GM23338 (cell line): Measurements from ENCODE around the gene TENT5C. TPM values are rescaled to one million over a fixed set of nuclear protein-coding genes. Genes with fewer than 3 reads are reported as not detected.

Experiments used
- ATAC-seq: fragments of 200-7000 bp; cut with Tn5 transposase; 3 replicates; pipeline ENCODE4 v1.9.1; 2020
- DNase-seq: peaks from one replicate; pipeline ENCODE4 v3.0.0-alpha.2; 2015; ENCODE audit warnings: low spot score
- H2AFZ ChIP-seq: fragments of 200-600 bp; sonication (generic); 2 replicates; pipeline ENCODE4 v1.8.0; 2016; ENCODE audit warnings: antibody characterized with exemption, mild to moderate bottlenecking, moderate library complexity
- H3F3A ChIP-seq: fragments of 200-600 bp; sonication (generic); replicated peaks from 2 replicates; pipeline ENCODE4 v1.8.0; 2017; ENCODE audit warnings: antibody characterized with exemption, mixed run types, low read depth
- H3K27ac ChIP-seq: fragments of 200-600 bp; sonication (generic); 2 replicates; pipeline ENCODE4 v1.6.1; 2016; ENCODE audit warnings: low read depth
- H3K27me3 ChIP-seq: fragments of 200-600 bp; sonication (generic); 2 replicates; pipeline ENCODE4 v1.8.0; 2016; ENCODE audit warnings: mild to moderate bottlenecking, mixed run types, moderate library complexity; ENCODE audit not compliant: insufficient read depth
- H3K36me3 ChIP-seq: fragments of 200-600 bp; sonication (generic); 2 replicates; pipeline ENCODE4 v1.8.0; 2016; ENCODE audit warnings: mild to moderate bottlenecking; ENCODE audit not compliant: insufficient read depth
- H3K4me1 ChIP-seq: fragments of 200-600 bp; sonication (generic); 2 replicates; pipeline ENCODE4 v1.8.0; 2016; ENCODE audit warnings: mild to moderate bottlenecking, moderate library complexity; ENCODE audit not compliant: insufficient read depth
- H3K4me2 ChIP-seq: fragments of 200-600 bp; sonication (generic); 2 replicates; pipeline ENCODE4 v1.7.1; 2017; ENCODE audit warnings: mixed run types
- H3K4me3 ChIP-seq: fragments of 200-600 bp; sonication (generic); 2 replicates; pipeline ENCODE4 v1.6.1; 2016; ENCODE audit warnings: mixed run types
- H3K79me2 ChIP-seq: fragments of 200-600 bp; sonication (generic); replicated peaks from 2 replicates; pipeline ENCODE4 v1.8.0; 2017; ENCODE audit warnings: mild to moderate bottlenecking; ENCODE audit not compliant: insufficient read depth
- H3K9me2 ChIP-seq: fragments of 200-600 bp; sonication (generic); 2 replicates; pipeline ENCODE4 v1.8.0; 2017; ENCODE audit not compliant: insufficient read depth
- H4K20me1 ChIP-seq: fragments of 200-600 bp; sonication (generic); replicated peaks from 2 replicates; pipeline ENCODE4 v1.8.0; 2017; ENCODE audit warnings: mild to moderate bottlenecking; ENCODE audit not compliant: insufficient read depth
- H3K27ac Mint-ChIP-seq: 2 replicates; pipeline ENCODE4 v1.8.0; 2020; ENCODE audit warnings: inconsistent platforms, mild to moderate bottlenecking, moderate library complexity, mixed read lengths
- H3K27me3 Mint-ChIP-seq: 3 replicates; pipeline ENCODE4 v1.8.0; 2022; ENCODE audit warnings: low read depth, mild to moderate bottlenecking, moderate library complexity, mixed read lengths, inconsistent platforms; ENCODE audit not compliant: insufficient read depth, poor library complexity
- H3K36me3 Mint-ChIP-seq: 3 replicates; pipeline ENCODE4 v1.8.0; 2021; ENCODE audit warnings: low read depth, mild to moderate bottlenecking, inconsistent platforms, moderate library complexity, mixed read lengths
- H3K4me1 Mint-ChIP-seq: 3 replicates; pipeline ENCODE4 v1.8.0; 2020; ENCODE audit warnings: mild to moderate bottlenecking, inconsistent platforms, mixed read lengths
- H3K4me3 Mint-ChIP-seq: 3 replicates; pipeline ENCODE4 v1.8.0; 2021; ENCODE audit warnings: moderate library complexity, mild to moderate bottlenecking, inconsistent platforms, mixed read lengths
- H3K9me3 Mint-ChIP-seq: 3 replicates; pipeline ENCODE4 v1.8.0; 2020; ENCODE audit warnings: moderate library complexity, mild to moderate bottlenecking, inconsistent platforms, mixed read lengths
- CREB1 ChIP-seq: fragments of 250-450 bp; sonication (Bioruptor Pico); IDR thresholded peaks from 2 replicates; pipeline ENCODE4 v1.5.0; 2020; ENCODE audit warnings: low read depth, mild to moderate bottlenecking, moderate library complexity
- CTCF ChIP-seq, 2 experiments: fragments of 200-600 bp in 1 of 2; sonication (generic) in 1 of 2; conservative IDR thresholded peaks; 2 replicates each; pipeline versions ENCODE4 v1.5.1 to v1.6.1; 2016 to 2017; ENCODE audit warnings: antibody characterized with exemption in 2 of 2, low read depth in 2 of 2, mild to moderate bottlenecking in 2 of 2, moderate library complexity in 1 of 2
- ETS1 ChIP-seq: IDR thresholded peaks from 2 replicates; pipeline ENCODE4 v1.6.1; 2016; ENCODE audit warnings: antibody characterized with exemption
- EZH2 ChIP-seq: fragments of 200-600 bp; sonication (generic); IDR thresholded peaks from one replicate; pipeline ENCODE4 v1.8.0; 2017; ENCODE audit warnings: antibody characterized with exemption, mild to moderate bottlenecking, low read depth; ENCODE audit not compliant: unreplicated experiment
- POLR2AphosphoS5 ChIP-seq: IDR thresholded peaks from 2 replicates; pipeline ENCODE4 v1.6.1; 2016; ENCODE audit warnings: antibody characterized with exemption, low read depth
- REST ChIP-seq: IDR thresholded peaks from one replicate; pipeline ENCODE4 v1.6.1; 2018; ENCODE audit warnings: antibody characterized with exemption; ENCODE audit not compliant: unreplicated experiment
- STAT1 ChIP-seq: IDR thresholded peaks from one replicate; pipeline ENCODE4 v1.6.1; 2016; ENCODE audit warnings: antibody characterized with exemption; ENCODE audit not compliant: unreplicated experiment
- ZNF331 ChIP-seq: fragments of 250-450 bp; sonication (Bioruptor Pico); IDR thresholded peaks from 2 replicates; pipeline ENCODE4 v1.5.0; 2020; ENCODE audit warnings: low read depth, mild to moderate bottlenecking, moderate library complexity
- polyA plus RNA-seq: library from polyadenylated mRNA; unstranded; fragments of >200 nt; fragmentation: Nextera tagmentation; extraction: Ambion mirVana; gene quantifications from 2 replicates; pipeline ENCODE4 v1.2.1, GENCODE V29; 2016
- total RNA-seq: library from RNA; depleted of rRNA; stranded (reverse); fragments of >200 nt; shearing (Covaris generic); gene quantifications from 2 replicates; pipeline ENCODE4 v1.2.3, GENCODE V29; 2014

Gene TENT5C
- total and polyA plus RNA-seq, 2 experiments from 2014 or later = 0.23 to 0.80 TPM

- TF ChIP-seq CTCF (conservative IDR thresholded peaks at IDR 0.05; ENCODE audit: low read depth in 2 of 2) = no peak
- no peak for TF ChIP-seq STAT1
Measured at GRCh38 chr1:117659550-117660270, 53.9 kb downstream of the TENT5C start (continued).

- H3K36me3 ChIP-seq = no peaks in the 10 kb centered on the region
- no peak overlapping the region for H3K27ac ChIP-seq
- no peak overlapping the region for H3K4me3 ChIP-seq
- H3K4me1 ChIP-seq = peaks cover 5% of the 10 kb centered on the region; the same call in 1 of the 2 replicates
- H3K27me3 ChIP-seq = no peaks in the 10 kb centered on the region
- Mint-ChIP-seq H3K27ac (no peak overlapping the region), H3K4me3 (no peak overlapping the region), H3K4me1 (peaks cover 21% of the 10 kb centered on the region), H3K9me3 (peaks cover 18% of the 10 kb centered on the region; the same call in 2 of the 3 replicates), H3K36me3 (peaks cover 10% of the 10 kb centered on the region), H3K27me3 (peaks cover 9% of the 10 kb centered on the region)
- no peak for DNase-seq
- H4K20me1 ChIP-seq = no peaks in the 10 kb centered on the region
- no peak overlapping the region for H2AFZ ChIP-seq
- ATAC-seq = no peak
- no peak for TF ChIP-seq ETS1
- no peak for TF ChIP-seq CREB1 (CRISPR knock-in tag)
- no peak for TF ChIP-seq POLR2AphosphoS5
- TF ChIP-seq STAT1 = no peak
- no peak for TF ChIP-seq EZH2
- no peak for TF ChIP-seq CTCF (conservative IDR thresholded peaks at IDR 0.05; ENCODE audit: low read depth in 2 of 2)
- TF ChIP-seq ZNF331 (CRISPR knock-in tag) = no peak
- no peak for TF ChIP-seq REST
- H3K4me2 ChIP-seq = no peak overlapping the region
- H3K79me2 ChIP-seq = no peaks in the 10 kb centered on the region
- no peaks in the 10 kb centered on the region for H3F3A ChIP-seq
- H3K9me2 ChIP-seq = peaks cover 19% of the 10 kb centered on the region
Measured at GRCh38 chr1:117660271-117660965, 54.6 kb downstream of the TENT5C start.
